ENCODE results near the gene POLN. TPM values are rescaled to one million over a fixed set of nuclear protein-coding genes. Genes with fewer than 3 reads are reported as not detected.
A peak's percentile ranks its signal among the peaks of the same experiment; 100 is the strongest.

The POLN gene
- total RNA-seq, 2 experiments from 2014 or later: 4.0 to 4.4 TPM

DNA sequence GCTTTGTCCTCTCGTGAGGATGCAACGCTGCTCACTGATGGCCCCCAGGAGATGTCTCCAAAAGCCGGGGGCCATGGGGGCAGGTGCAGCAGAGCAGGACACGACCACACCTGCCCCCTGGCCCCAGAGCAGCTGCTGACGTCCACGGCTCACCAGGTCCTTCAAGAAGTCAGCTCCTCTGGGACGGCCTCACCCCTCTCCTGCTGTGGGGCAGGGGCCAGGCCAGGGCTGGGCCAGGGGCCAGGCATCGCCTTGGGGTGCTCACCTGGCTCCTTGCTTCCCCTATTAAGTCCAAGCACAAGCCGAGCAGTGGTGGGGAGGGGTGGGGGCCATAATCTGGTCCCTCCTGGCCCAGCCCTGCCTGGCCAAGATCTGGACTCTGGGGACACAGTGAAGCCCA lies 48.6 kb upstream of the POLN start:
- Histone ChIP-seq H4K20me1 (ENCODE audit: insufficient read depth, low read length) (no peaks in the 10 kb centered on the region), H3K36me3 (ENCODE audit: insufficient read depth, low read length) (no peaks in the 10 kb centered on the region), H3K27ac (ENCODE audit: low read depth, low read length, poor library complexity, severe bottlenecking) (peak overlapping the region; percentile 38), H3K4me2 (ENCODE audit: low read length) (peak overlapping the region; percentile 31), H3K79me2 (ENCODE audit: insufficient read depth, low read depth, low read length) (no peaks in the 10 kb centered on the region), H3K9me3 (ENCODE audit: low read length) (no peaks in the 10 kb centered on the region), H3K4me1 (ENCODE audit: insufficient read depth, low read length, poor library complexity, severe bottlenecking) (peaks cover 17% of the 10 kb centered on the region), H3K4me3 (ENCODE audit: low read depth, low read length, poor library complexity, severe bottlenecking) (no peak overlapping the region), H3K9me2 (ENCODE audit: insufficient read depth, low read length) (no peaks in the 10 kb centered on the region), H2AFZ (ENCODE audit: low read length) (peak overlapping the region; percentile 83)
- BruUV-seq (replicated peaks): no TSS peak
- CTCF ChIA-PET (ENCODE audit: unreplicated experiment): interaction anchor here (0.6 kb wide), 1 partner anchor 68 kb away, joined by 3 read pairs; no protein-coding TSS in a partner anchor
- POLR2A ChIA-PET: interaction anchor here (1.0 kb wide), 1 partner anchor 8 kb away, joined by 3 read pairs; no protein-coding TSS in a partner anchor
- no peak for TF ChIP-seq EZH2phosphoT487 (IDR thresholded peaks at IDR 0.05; ENCODE audit: borderline replicate concordance, low read depth, low read length)
- TF ChIP-seq, protein P1, sequence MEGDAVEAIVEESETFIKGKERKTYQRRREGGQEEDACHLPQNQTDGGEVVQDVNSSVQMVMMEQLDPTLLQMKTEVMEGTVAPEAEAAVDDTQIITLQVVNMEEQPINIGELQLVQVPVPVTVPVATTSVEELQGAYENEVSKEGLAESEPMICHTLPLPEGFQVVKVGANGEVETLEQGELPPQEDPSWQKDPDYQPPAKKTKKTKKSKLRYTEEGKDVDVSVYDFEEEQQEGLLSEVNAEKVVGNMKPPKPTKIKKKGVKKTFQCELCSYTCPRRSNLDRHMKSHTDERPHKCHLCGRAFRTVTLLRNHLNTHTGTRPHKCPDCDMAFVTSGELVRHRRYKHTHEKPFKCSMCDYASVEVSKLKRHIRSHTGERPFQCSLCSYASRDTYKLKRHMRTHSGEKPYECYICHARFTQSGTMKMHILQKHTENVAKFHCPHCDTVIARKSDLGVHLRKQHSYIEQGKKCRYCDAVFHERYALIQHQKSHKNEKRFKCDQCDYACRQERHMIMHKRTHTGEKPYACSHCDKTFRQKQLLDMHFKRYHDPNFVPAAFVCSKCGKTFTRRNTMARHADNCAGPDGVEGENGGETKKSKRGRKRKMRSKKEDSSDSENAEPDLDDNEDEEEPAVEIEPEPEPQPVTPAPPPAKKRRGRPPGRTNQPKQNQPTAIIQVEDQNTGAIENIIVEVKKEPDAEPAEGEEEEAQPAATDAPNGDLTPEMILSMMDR (conservative IDR thresholded peaks at IDR 0.05; ENCODE audit: low read length): no peak
- no peak for DNase-seq (ENCODE audit: low spot score)
- intact Hi-C loops (cut with micrococcal nuclease; ENCODE audit: unreplicated experiment): loop anchor here (5.0 kb wide), 1 partner anchor 48 kb away; the partner anchor contains the start of genes HAUS3 and POLN

DNA sequence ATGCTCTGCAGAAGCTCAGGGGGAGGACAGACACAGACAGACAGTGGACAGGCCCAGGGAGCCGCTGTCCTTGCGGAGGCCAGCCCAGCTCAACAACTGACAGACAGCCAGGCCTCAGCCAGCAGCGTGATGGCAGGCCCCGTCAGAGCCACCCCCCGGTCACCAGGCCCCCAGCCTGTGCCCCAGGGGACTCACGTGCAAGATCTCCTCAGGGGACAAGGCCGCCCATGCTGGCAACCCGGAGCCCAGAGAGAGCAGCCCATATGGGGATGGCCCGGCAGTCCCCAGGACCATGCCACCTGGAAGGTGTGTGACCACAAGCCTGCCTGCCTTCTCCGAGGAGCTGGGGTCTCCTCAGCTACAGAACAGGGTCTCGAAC lies 48.0 kb upstream of the POLN start:
- no TSS peak for BruUV-seq (replicated peaks)
- no peak for DNase-seq (ENCODE audit: low spot score)
- H3K9me3 ChIP-seq (ENCODE audit: low read length): no peaks in the 10 kb centered on the region
- H2AFZ ChIP-seq (ENCODE audit: low read length): no peak overlapping the region
- ChIA-PET POLR2A (no interaction called here), CTCF (ENCODE audit: unreplicated experiment) (interaction anchor here (0.6 kb wide), 2 partner anchors 67 to 131 kb away, joined by 3 read pairs; no protein-coding TSS in a partner anchor)
- H3K4me1 ChIP-seq (ENCODE audit: insufficient read depth, low read length, poor library complexity, severe bottlenecking): peaks cover 17% of the 10 kb centered on the region
- no peak overlapping the region for H3K27ac ChIP-seq (ENCODE audit: low read depth, low read length, poor library complexity, severe bottlenecking)
- H3K36me3 ChIP-seq (ENCODE audit: insufficient read depth, low read length): no peaks in the 10 kb centered on the region
- intact Hi-C loops (cut with micrococcal nuclease; ENCODE audit: unreplicated experiment): loop anchor here (5.0 kb wide), 1 partner anchor 48 kb away; the partner anchor contains the start of genes HAUS3 and POLN
- no peak overlapping the region for H3K4me3 ChIP-seq (ENCODE audit: low read depth, low read length, poor library complexity, severe bottlenecking)
- H4K20me1 ChIP-seq (ENCODE audit: insufficient read depth, low read length): no peaks in the 10 kb centered on the region
- TF ChIP-seq, protein P1 (conservative IDR thresholded peaks at IDR 0.05; ENCODE audit: low read length): no peak
- no peak overlapping the region for H3K4me2 ChIP-seq (ENCODE audit: low read length)
- H3K9me2 ChIP-seq (ENCODE audit: insufficient read depth, low read length): no peaks in the 10 kb centered on the region
- no peaks in the 10 kb centered on the region for H3K79me2 ChIP-seq (ENCODE audit: insufficient read depth, low read depth, low read length)

DNA sequence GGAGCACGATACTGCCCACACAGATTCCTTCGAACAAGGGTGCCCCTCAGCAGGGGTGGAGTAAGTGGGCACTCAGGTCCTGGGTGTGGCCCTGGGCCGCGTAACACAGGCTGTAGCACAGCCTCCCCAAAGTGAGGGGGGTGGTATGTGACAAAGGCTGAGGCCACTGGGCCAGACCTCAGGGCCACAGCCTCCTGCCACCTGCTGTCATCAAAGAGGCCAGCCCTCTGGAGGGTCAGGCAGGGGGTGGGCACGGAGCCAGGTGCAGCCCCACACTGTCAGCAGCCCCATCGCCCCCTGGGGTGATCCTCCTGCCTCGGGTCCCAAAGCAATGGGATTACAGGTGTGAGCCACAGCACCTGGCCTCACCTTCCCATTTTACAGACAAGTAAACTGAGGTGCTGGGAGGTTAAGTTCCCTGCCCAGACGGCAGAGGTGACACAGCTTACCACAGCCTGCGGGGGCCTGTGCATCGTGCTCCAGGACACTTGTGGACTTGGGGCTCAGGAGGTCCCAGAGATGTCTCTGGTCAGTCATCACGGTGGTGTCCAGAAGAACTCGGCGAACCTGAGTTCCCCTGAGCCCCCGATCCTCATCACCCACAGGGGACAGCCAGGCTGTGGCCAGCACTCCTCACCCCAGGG lies 47.5 kb upstream of the POLN start:
- CTCF ChIA-PET (ENCODE audit: unreplicated experiment): interaction anchor here (0.6 kb wide), 1 partner anchor 131 kb away, joined by 3 read pairs; no protein-coding TSS in a partner anchor
- TF ChIP-seq EZH2phosphoT487 (IDR thresholded peaks at IDR 0.05; ENCODE audit: borderline replicate concordance, low read depth, low read length): no peak
- TF ChIP-seq, protein P1 (conservative IDR thresholded peaks at IDR 0.05; ENCODE audit: low read length): no peak
- POLR2A ChIA-PET: no interaction called here
- Histone ChIP-seq H3K9me2 (ENCODE audit: insufficient read depth, low read length) (no peaks in the 10 kb centered on the region), H4K20me1 (ENCODE audit: insufficient read depth, low read length) (no peaks in the 10 kb centered on the region), H3K4me1 (ENCODE audit: insufficient read depth, low read length, poor library complexity, severe bottlenecking) (peaks cover 17% of the 10 kb centered on the region), H3K36me3 (ENCODE audit: insufficient read depth, low read length) (no peaks in the 10 kb centered on the region), H2AFZ (ENCODE audit: low read length) (no peak overlapping the region), H3K79me2 (ENCODE audit: insufficient read depth, low read depth, low read length) (no peaks in the 10 kb centered on the region), H3K9me3 (ENCODE audit: low read length) (no peaks in the 10 kb centered on the region), H3K27ac (ENCODE audit: low read depth, low read length, poor library complexity, severe bottlenecking) (no peak overlapping the region), H3K4me2 (ENCODE audit: low read length) (no peak overlapping the region), H3K4me3 (ENCODE audit: low read depth, low read length, poor library complexity, severe bottlenecking) (no peak overlapping the region)
- no peak for DNase-seq (ENCODE audit: low spot score)
- intact Hi-C loops (cut with micrococcal nuclease; ENCODE audit: unreplicated experiment): no loop called here
- BruUV-seq (replicated peaks): no TSS peak

All from OCI-LY7 (cell line).